Measurements from ENCODE around the gene PLD2.

- TF ChIP-seq, protein P1, sequence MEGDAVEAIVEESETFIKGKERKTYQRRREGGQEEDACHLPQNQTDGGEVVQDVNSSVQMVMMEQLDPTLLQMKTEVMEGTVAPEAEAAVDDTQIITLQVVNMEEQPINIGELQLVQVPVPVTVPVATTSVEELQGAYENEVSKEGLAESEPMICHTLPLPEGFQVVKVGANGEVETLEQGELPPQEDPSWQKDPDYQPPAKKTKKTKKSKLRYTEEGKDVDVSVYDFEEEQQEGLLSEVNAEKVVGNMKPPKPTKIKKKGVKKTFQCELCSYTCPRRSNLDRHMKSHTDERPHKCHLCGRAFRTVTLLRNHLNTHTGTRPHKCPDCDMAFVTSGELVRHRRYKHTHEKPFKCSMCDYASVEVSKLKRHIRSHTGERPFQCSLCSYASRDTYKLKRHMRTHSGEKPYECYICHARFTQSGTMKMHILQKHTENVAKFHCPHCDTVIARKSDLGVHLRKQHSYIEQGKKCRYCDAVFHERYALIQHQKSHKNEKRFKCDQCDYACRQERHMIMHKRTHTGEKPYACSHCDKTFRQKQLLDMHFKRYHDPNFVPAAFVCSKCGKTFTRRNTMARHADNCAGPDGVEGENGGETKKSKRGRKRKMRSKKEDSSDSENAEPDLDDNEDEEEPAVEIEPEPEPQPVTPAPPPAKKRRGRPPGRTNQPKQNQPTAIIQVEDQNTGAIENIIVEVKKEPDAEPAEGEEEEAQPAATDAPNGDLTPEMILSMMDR (IDR thresholded peaks at IDR 0.05), result no peak
- TF ChIP-seq ZFX (IDR thresholded peaks at IDR 0.05; ENCODE audit: borderline replicate concordance), result no peak
Measured at GRCh38 chr17:4810696-4811290, 3.8 kb downstream of the PLD2 start.

Measured in 22Rv1 (cell line).